Lung (tissue), 12 donors: Measurements from ENCODE around the gene COL15A1. TPM values are rescaled to one million over a fixed set of nuclear protein-coding genes. Genes with fewer than 3 reads are reported as not detected.

Experiments
- ATAC-seq: fragments of 200-7000 bp; cut with Tn5 transposase; one replicate; pipeline ENCODE4 v1.9.1; 2020; ENCODE audit warnings: moderate number of reproducible peaks; ENCODE audit not compliant: insufficient read depth, low FRiP score
- DNase-seq, 3 donors: peaks; one replicate each; pipeline ENCODE4 v3.0.0-alpha.2; 2013 to 2017
- H3K27ac ChIP-seq, 2 donors: one replicate each; pipeline ENCODE4 v1.5.1; 2013; ENCODE audit warnings: mild to moderate bottlenecking in 2 of 2, moderate library complexity in 2 of 2, control low read depth in 1 of 2, inconsistent platforms in 1 of 2, low read depth in 1 of 2, low read length in 1 of 2
- H3K27me3 ChIP-seq, 3 donors: one replicate each; pipeline ENCODE4 v1.5.1; 2013; ENCODE audit warnings: low read length in 2 of 3; ENCODE audit not compliant: control insufficient read depth in 3 of 3, insufficient read depth in 3 of 3
- H3K36me3 ChIP-seq, 4 donors: one replicate each; pipeline ENCODE4 v1.5.1; 2013; ENCODE audit warnings: low read length in 4 of 4, mild to moderate bottlenecking in 1 of 4, moderate library complexity in 1 of 4; ENCODE audit not compliant: control insufficient read depth in 4 of 4, insufficient read depth in 4 of 4
- H3K4me1 ChIP-seq, 5 donors: one replicate each; pipeline ENCODE4 v1.5.1; 2013; ENCODE audit warnings: low read length in 5 of 5, mild to moderate bottlenecking in 2 of 5, moderate library complexity in 1 of 5; ENCODE audit not compliant: control insufficient read depth in 5 of 5, insufficient read depth in 5 of 5
- H3K4me3 ChIP-seq: one replicate; pipeline ENCODE4 v1.5.1; 2013; ENCODE audit warnings: mild to moderate bottlenecking, control low read depth, moderate library complexity
- H3K9ac ChIP-seq, 2 donors: one replicate each; pipeline ENCODE4 v1.5.1; 2013; ENCODE audit warnings: low read length in 2 of 2, control low read depth in 1 of 2; ENCODE audit not compliant: insufficient read depth in 1 of 2
- H3K9me3 ChIP-seq, 4 donors: one replicate each; pipeline ENCODE4 v1.5.1; 2013; ENCODE audit warnings: low read length in 3 of 4, mild to moderate bottlenecking in 1 of 4, moderate library complexity in 1 of 4; ENCODE audit not compliant: control insufficient read depth in 4 of 4, insufficient read depth in 3 of 4
- WGBS, 2 donors: extraction: QIAGEN DNeasy Blood & Tissue Kit; methylation state at CpG; one replicate each; pipeline ENCODE4 v1.1.7; 2013; 5-methylcytosine and 5-hydroxymethylcytosine counted together
- polyA plus RNA-seq, 2 donors: library from polyadenylated mRNA; stranded (reverse); fragments of 200-250 nt; gene quantifications; one replicate each; pipeline ENCODE4 v1.2.1, GENCODE V29; 2013
- total RNA-seq, 2 donors: library from RNA; depleted of rRNA in 1 of 2; stranded (reverse); fragments of >200 nt in 1 of 2; gene quantifications; one replicate each; pipeline ENCODE4 v1.2.1, GENCODE V29; 2014 to 2021
- TF ChIP-seq, protein P1 (sequence below): IDR thresholded peaks from 2 replicates; pipeline ENCODE4 v1.5.1; 2012; ENCODE audit warnings: mild to moderate bottlenecking; ENCODE audit errors: control extremely low read depth, extremely low read depth
- donor health status: control.
- donor health status: control.
- donor health status: Bipolar disorder and iron deficiency.
- donor health status: healthy.
- donor health status: DM: yes; HTN: yes; CAD: no.

The COL15A1 gene
- total and polyA plus RNA-seq, 4 donors = 2.9 to 40.5 (median 8.5) TPM

DNA sequence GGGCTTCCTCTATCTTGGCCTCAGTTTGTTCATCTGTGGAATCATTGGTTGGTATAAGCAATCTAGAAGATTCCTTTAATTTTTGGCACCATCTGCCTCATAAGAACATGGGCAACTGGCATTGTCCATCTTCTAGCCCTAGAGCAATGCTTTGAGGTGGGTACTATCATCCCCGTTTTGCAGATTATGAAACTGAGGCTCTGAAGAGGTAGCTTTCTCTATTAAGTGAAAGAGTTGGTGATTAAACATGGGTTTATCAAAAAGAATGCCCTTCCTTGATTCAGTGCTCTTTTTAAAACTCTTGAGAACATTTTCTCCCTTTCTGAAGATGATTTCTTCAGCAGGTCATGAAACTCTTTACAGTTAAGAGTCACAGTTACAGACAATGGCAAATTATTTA is 118.8 kb downstream of the COL15A1 start:
- no peak for ATAC-seq
- no peak overlapping the region for H3K9ac ChIP-seq
- H3K4me3 ChIP-seq = no peak overlapping the region
- H3K27me3 ChIP-seq = no peaks in the 10 kb centered on the region
- H3K36me3 ChIP-seq = peaks cover 0 to 11% (median 0%) of the 10 kb centered on the region in 4 donors
- no peak overlapping the region for H3K27ac ChIP-seq
- H3K9me3 ChIP-seq = no peaks in the 10 kb centered on the region
- TF ChIP-seq, protein P1, sequence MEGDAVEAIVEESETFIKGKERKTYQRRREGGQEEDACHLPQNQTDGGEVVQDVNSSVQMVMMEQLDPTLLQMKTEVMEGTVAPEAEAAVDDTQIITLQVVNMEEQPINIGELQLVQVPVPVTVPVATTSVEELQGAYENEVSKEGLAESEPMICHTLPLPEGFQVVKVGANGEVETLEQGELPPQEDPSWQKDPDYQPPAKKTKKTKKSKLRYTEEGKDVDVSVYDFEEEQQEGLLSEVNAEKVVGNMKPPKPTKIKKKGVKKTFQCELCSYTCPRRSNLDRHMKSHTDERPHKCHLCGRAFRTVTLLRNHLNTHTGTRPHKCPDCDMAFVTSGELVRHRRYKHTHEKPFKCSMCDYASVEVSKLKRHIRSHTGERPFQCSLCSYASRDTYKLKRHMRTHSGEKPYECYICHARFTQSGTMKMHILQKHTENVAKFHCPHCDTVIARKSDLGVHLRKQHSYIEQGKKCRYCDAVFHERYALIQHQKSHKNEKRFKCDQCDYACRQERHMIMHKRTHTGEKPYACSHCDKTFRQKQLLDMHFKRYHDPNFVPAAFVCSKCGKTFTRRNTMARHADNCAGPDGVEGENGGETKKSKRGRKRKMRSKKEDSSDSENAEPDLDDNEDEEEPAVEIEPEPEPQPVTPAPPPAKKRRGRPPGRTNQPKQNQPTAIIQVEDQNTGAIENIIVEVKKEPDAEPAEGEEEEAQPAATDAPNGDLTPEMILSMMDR = no peak
- peaks cover 0 to 6% (median 0%) of the 10 kb centered on the region in 5 donors for H3K4me1 ChIP-seq
- no peak for DNase-seq
- 92 to 100% methylated on average over 1 of the region's 1 CpG for WGBS, 2 donors

DNA sequence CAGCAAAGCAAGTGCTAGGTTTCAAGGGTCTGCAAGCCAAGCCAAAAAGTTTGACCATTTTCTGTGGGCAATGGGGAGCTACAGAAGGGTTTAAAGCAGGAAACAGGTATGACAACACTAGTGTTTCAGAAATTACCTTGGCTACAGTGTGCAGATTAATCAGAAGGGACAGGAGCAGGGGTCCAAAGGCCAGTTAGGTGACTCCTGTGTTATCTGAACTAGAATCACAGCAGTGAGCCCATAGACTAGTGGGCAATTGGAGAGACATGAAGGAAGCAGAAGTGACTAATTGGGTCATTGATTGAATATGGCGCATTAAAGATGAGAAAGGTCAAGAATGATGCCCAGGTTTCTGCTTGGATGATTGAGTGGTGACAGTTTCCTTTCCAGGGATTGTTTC is 119.8 kb downstream of the COL15A1 start:
- TF ChIP-seq, protein P1 = no peak
- H3K36me3 ChIP-seq = peaks cover 0 to 11% (median under 1%) of the 10 kb centered on the region in 4 donors
- no peaks in the 10 kb centered on the region for H3K9me3 ChIP-seq
- 97 to 100% methylated on average over 1 of the region's 1 CpG for WGBS, 2 donors
- H3K4me3 ChIP-seq = no peak overlapping the region
- peaks cover 0 to 4% (median 0%) of the 10 kb centered on the region in 5 donors for H3K4me1 ChIP-seq
- ATAC-seq (no peak), DNase-seq (no peak)
- H3K27ac ChIP-seq = no peak overlapping the region
- H3K27me3 ChIP-seq = no peaks in the 10 kb centered on the region
- no peak overlapping the region for H3K9ac ChIP-seq

DNA sequence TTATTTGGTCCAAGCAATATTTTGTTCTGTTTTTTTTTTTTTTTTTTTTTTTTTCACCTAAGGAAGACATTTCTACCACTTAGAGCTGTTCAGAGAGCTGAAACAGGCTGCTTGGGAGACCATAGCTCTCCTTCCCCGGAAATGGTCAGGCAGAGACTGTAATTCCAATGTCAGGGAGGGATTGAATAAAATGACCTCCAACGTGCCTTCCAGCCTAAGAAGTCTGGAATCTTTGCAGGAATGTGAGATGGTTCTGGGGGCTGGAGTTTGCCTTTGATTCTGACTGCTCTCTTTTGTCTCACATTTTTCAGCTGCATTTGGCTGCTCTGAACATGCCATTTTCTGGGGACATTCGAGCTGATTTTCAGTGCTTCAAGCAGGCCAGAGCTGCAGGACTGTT is 122.9 kb downstream of the COL15A1 start:
- 75 to 90% methylated on average over 3 of the region's 3 CpGs for WGBS, 2 donors
- no peak overlapping the region for H3K27ac ChIP-seq
- H3K4me3 ChIP-seq = no peak overlapping the region
- H3K4me1 ChIP-seq = peaks cover 0 to 13% (median 3%) of the 10 kb centered on the region in 5 donors
- H3K9ac ChIP-seq = no peak overlapping the region
- peaks cover 0 to 11% (median under 1%) of the 10 kb centered on the region in 4 donors for H3K36me3 ChIP-seq
- H3K27me3 ChIP-seq = no peaks in the 10 kb centered on the region
- no peaks in the 10 kb centered on the region for H3K9me3 ChIP-seq
- TF ChIP-seq, protein P1 = no peak
- no peak for ATAC-seq
- no peak for DNase-seq

DNA sequence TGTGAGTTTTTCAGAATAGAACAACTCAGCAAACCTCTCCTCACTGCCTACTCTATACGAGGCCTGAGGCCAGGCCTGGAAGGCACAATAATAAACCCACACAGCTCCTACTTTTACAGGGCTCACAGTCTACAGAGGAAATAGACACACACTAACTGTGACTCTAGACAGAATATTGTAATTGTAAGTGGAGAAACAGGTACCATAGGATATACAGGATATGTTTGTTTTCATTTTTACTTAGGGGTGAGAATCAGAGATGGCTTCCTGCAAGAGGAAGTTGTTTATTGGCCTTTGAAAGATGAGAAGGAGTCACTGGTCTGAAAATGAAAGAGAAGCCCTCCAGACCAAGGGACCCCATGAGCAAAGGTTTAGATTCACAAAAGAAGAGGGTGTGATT is 125.4 kb downstream of the COL15A1 start:
- Histone ChIP-seq H3K4me3 (no peak overlapping the region), H3K9ac (no peak overlapping the region), H3K4me1 (peaks cover 0 to 13% (median 3%) of the 10 kb centered on the region in 5 donors), H3K27me3 (no peaks in the 10 kb centered on the region), H3K9me3 (no peaks in the 10 kb centered on the region), H3K36me3 (peaks cover 0 to 8% (median under 1%) of the 10 kb centered on the region in 4 donors), H3K27ac (no peak overlapping the region)
- TF ChIP-seq, protein P1 = no peak
- ATAC-seq (no peak), DNase-seq (no peak)
- WGBS, 2 donors = 65 to 79% methylated on average over 1 of the region's 1 CpG
